ENCODE data around the gene B2M.
"Not testable (repeated sequence)": the region's sequence is repeated elsewhere in the genome, so short reads cannot be mapped to it uniquely, and the experiment has no call there.

B2M gene

GRCh38 chr15:44726568-44727484 is 15.5 kb downstream of the B2M start:
- DNase-seq = no peak

- no peak for DNase-seq
Measured at GRCh38 chr15:44727485-44728231, 16.3 kb downstream of the B2M start.

GRCh38 chr15:44728232-44728575 is 16.9 kb downstream of the B2M start:
- DNase-seq = not testable (repeated sequence)

- DNase-seq = peak; percentile 98
Measured at GRCh38 chr15:44728576-44729407, 17.5 kb downstream of the B2M start.

GRCh38 chr15:44729408-44730127 is 18.3 kb downstream of the B2M start:
- DNase-seq = no peak

- no peak for DNase-seq
Measured at GRCh38 chr15:44734839-44735481, 23.6 kb downstream of the B2M start.

- no peak for DNase-seq
Measured at GRCh38 chr15:44735482-44736180, 24.3 kb downstream of the B2M start.

- no peak for DNase-seq
Measured at GRCh38 chr15:44736181-44736765, 25.0 kb downstream of the B2M start, which contains the start of gene TRIM69. Gene TRIM69, plus strand, starts transcription at chr15:44736528. Its CDS starts 177 bp downstream, at chr15:44736705.

GRCh38 chr15:44738340-44738984 is 27.1 kb downstream of the B2M start:
- peak; percentile 46 for DNase-seq

- DNase-seq = not testable (repeated sequence)
Measured at GRCh38 chr15:44739222-44739847, 28.0 kb downstream of the B2M start.

- DNase-seq = not testable (repeated sequence)
Measured at GRCh38 chr15:44743454-44743853, 32.1 kb downstream of the B2M start.

GRCh38 chr15:44753345-44753744 is 42.0 kb downstream of the B2M start:
- DNase-seq = no peak

- no peak for DNase-seq
Measured at GRCh38 chr15:44763187-44763586, 51.9 kb downstream of the B2M start.

GRCh38 chr15:44763848-44764247 is 52.5 kb downstream of the B2M start:
- no peak for DNase-seq

- DNase-seq = no peak
Measured at GRCh38 chr15:44765036-44765435, 53.7 kb downstream of the B2M start.

All from SHP77 treated with DMSO at 0.1 percent for 48 hours (cell line).